Measurements from ENCODE around the gene ETV5.

ETV5 gene

GRCh38 chr3:186097317-186097662, 11.6 kb downstream of the ETV5 start:
- DNase-seq = no peak

- no peak for DNase-seq
Observed at GRCh38 chr3:186096290-186096689, 12.6 kb downstream of the ETV5 start.

GRCh38 chr3:186095561-186096081, 13.3 kb downstream of the ETV5 start:
- DNase-seq = no peak

GRCh38 chr3:186094696-186095425, 14.0 kb downstream of the ETV5 start:
- DNase-seq = no peak

- DNase-seq = no peak
Observed at GRCh38 chr3:186094271-186094670, 14.6 kb downstream of the ETV5 start.

GRCh38 chr3:186093271-186093900, 15.5 kb downstream of the ETV5 start:
- DNase-seq = no peak

- no peak for DNase-seq
Observed at GRCh38 chr3:186092360-186093070, 16.4 kb downstream of the ETV5 start.

GRCh38 chr3:186090901-186091300, 18.0 kb downstream of the ETV5 start:
- no peak for DNase-seq

- DNase-seq = no peak
Observed at GRCh38 chr3:186088335-186088734, 20.6 kb downstream of the ETV5 start.

GRCh38 chr3:186084264-186084663, 24.6 kb downstream of the ETV5 start:
- no peak for DNase-seq

- DNase-seq = no peak
Observed at GRCh38 chr3:186083746-186084145, 25.1 kb downstream of the ETV5 start.

- no peak for DNase-seq
Observed at GRCh38 chr3:186082150-186082549, 26.7 kb downstream of the ETV5 start.

GRCh38 chr3:186081678-186082077, 27.2 kb downstream of the ETV5 start:
- no peak for DNase-seq

- no peak for DNase-seq
Observed at GRCh38 chr3:186080849-186081438, 27.9 kb downstream of the ETV5 start.

GRCh38 chr3:186079925-186080324, 29.0 kb downstream of the ETV5 start:
- no peak for DNase-seq

- no peak for DNase-seq
Observed at GRCh38 chr3:186077466-186077865, 31.4 kb downstream of the ETV5 start.

- DNase-seq = no peak
Observed at GRCh38 chr3:186075931-186076567, 32.8 kb downstream of the ETV5 start.

GRCh38 chr3:186075489-186075888, 33.4 kb downstream of the ETV5 start:
- no peak for DNase-seq

- DNase-seq = no peak
Observed at GRCh38 chr3:186073641-186074040, 35.2 kb downstream of the ETV5 start.

GRCh38 chr3:186070996-186071395, 37.9 kb downstream of the ETV5 start:
- DNase-seq = no peak

GRCh38 chr3:186070550-186070949, 38.3 kb downstream of the ETV5 start:
- no peak for DNase-seq

- DNase-seq = no peak
Observed at GRCh38 chr3:186070133-186070532, 38.8 kb downstream of the ETV5 start.

GRCh38 chr3:186069199-186069598, 39.7 kb downstream of the ETV5 start:
- DNase-seq = no peak
